HepG2 (cell line): ENCODE data around the gene PCDH7.

Source experiments
- ATF1 ChIP-seq: IDR thresholded peaks from 2 replicates; pipeline ENCODE4 v1.6.1; 2016; ENCODE audit warnings: mild to moderate bottlenecking, control low read depth
- CTCF ChIP-seq: sonication (generic); formaldehyde crosslinking; IDR thresholded peaks from 2 replicates; pipeline ENCODE4 v1.5.0; 2020; ENCODE audit warnings: mild to moderate bottlenecking, missing genetic modification reagents, moderate library complexity
- ETV6 ChIP-seq: sonication (generic); formaldehyde crosslinking; conservative IDR thresholded peaks from 2 replicates; pipeline ENCODE4 v1.4.0; 2020; ENCODE audit warnings: missing genetic modification reagents
- JUN ChIP-seq: sonication (generic); formaldehyde crosslinking; IDR thresholded peaks from 2 replicates; pipeline ENCODE4 v1.4.0; 2020; ENCODE audit warnings: mild to moderate bottlenecking, missing genetic modification reagents
- POLR2A ChIP-seq, 2 experiments: IDR thresholded peaks; 2 replicates each; pipeline ENCODE4 v1.6.1; 2011; ENCODE audit warnings: low read depth in 2 of 2, low read length in 2 of 2, mild to moderate bottlenecking in 1 of 2, moderate library complexity in 1 of 2; ENCODE audit not compliant: insufficient read depth in 1 of 2
- SMC3 ChIP-seq: IDR thresholded peaks from 2 replicates; pipeline ENCODE4 v1.6.1; 2011; ENCODE audit warnings: low read length, improper control_type of control experiment
- ZBTB7A ChIP-seq: sonication (generic); formaldehyde crosslinking; IDR thresholded peaks from 2 replicates; pipeline ENCODE4 v1.8.0; 2022; ENCODE audit warnings: mild to moderate bottlenecking, missing genetic modification reagents
- ZFP36L2 ChIP-seq: sonication (generic); formaldehyde crosslinking; IDR thresholded peaks from 2 replicates; pipeline ENCODE4 v1.4.0; 2020; ENCODE audit warnings: missing genetic modification reagents
- TF ChIP-seq, protein P1 (sequence below): sonication (generic); formaldehyde crosslinking; IDR thresholded peaks from 2 replicates; pipeline ENCODE4 v1.8.1; 2023; ENCODE audit warnings: missing genetic modification reagents, inconsistent platforms, borderline replicate concordance
- TF ChIP-seq, protein P2 (sequence below), 2 experiments: IDR thresholded peaks; 2 replicates each; pipeline ENCODE4 v1.6.1; 2011 to 2012; ENCODE audit warnings: low read length in 2 of 2, borderline replicate concordance in 1 of 2, low read depth in 1 of 2, mild to moderate bottlenecking in 1 of 2, moderate library complexity in 1 of 2

GRCh38 chr4:30770049-30770549 lies 49.9 kb downstream of the PCDH7 start:
- TF ChIP-seq, protein P1, sequence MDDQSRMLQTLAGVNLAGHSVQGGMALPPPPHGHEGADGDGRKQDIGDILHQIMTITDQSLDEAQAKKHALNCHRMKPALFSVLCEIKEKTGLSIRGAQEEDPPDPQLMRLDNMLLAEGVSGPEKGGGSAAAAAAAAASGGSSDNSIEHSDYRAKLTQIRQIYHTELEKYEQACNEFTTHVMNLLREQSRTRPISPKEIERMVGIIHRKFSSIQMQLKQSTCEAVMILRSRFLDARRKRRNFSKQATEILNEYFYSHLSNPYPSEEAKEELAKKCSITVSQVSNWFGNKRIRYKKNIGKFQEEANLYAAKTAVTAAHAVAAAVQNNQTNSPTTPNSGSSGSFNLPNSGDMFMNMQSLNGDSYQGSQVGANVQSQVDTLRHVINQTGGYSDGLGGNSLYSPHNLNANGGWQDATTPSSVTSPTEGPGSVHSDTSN (CRISPR knock-in tag): no peak
- no peak for TF ChIP-seq ZBTB7A (CRISPR knock-in tag)
- no peak for TF ChIP-seq ETV6
- TF ChIP-seq POLR2A (IDR thresholded peaks at IDR 0.05; ENCODE audit: insufficient read depth in 1 of 2, low read depth in 2 of 2, low read length in 2 of 2): no peak
- TF ChIP-seq SMC3: no peak
- TF ChIP-seq CTCF (CRISPR knock-in tag): no peak
- TF ChIP-seq, protein P2, sequence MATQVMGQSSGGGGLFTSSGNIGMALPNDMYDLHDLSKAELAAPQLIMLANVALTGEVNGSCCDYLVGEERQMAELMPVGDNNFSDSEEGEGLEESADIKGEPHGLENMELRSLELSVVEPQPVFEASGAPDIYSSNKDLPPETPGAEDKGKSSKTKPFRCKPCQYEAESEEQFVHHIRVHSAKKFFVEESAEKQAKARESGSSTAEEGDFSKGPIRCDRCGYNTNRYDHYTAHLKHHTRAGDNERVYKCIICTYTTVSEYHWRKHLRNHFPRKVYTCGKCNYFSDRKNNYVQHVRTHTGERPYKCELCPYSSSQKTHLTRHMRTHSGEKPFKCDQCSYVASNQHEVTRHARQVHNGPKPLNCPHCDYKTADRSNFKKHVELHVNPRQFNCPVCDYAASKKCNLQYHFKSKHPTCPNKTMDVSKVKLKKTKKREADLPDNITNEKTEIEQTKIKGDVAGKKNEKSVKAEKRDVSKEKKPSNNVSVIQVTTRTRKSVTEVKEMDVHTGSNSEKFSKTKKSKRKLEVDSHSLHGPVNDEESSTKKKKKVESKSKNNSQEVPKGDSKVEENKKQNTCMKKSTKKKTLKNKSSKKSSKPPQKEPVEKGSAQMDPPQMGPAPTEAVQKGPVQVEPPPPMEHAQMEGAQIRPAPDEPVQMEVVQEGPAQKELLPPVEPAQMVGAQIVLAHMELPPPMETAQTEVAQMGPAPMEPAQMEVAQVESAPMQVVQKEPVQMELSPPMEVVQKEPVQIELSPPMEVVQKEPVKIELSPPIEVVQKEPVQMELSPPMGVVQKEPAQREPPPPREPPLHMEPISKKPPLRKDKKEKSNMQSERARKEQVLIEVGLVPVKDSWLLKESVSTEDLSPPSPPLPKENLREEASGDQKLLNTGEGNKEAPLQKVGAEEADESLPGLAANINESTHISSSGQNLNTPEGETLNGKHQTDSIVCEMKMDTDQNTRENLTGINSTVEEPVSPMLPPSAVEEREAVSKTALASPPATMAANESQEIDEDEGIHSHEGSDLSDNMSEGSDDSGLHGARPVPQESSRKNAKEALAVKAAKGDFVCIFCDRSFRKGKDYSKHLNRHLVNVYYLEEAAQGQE (IDR thresholded peaks at IDR 0.05; ENCODE audit: borderline replicate concordance in 1 of 2, low read depth in 1 of 2, low read length in 2 of 2): no peak
- TF ChIP-seq ATF1 (CRISPR knock-in tag): no peak
- no peak for TF ChIP-seq ZFP36L2 (CRISPR knock-in tag)
- TF ChIP-seq JUN (CRISPR knock-in tag): no peak
